Parathyroid adenoma (tissue), 2 donors: ENCODE results near the gene ANKRD30B.

Experiments
- H2AFZ ChIP-seq: fragments of 300-600 bp; sonication (generic); one replicate; pipeline ENCODE4 v1.7.0; 2017; ENCODE audit warnings: antibody characterized with exemption, mild to moderate bottlenecking
- H3K27ac ChIP-seq: fragments of 300-600 bp; sonication (generic); one replicate; pipeline ENCODE4 v1.7.0; 2017
- H3K27me3 ChIP-seq: fragments of 300-600 bp; sonication (generic); one replicate; pipeline ENCODE4 v1.7.0; 2017; ENCODE audit warnings: low read length; ENCODE audit not compliant: control insufficient read depth, insufficient read depth
- H3K36me3 ChIP-seq: fragments of 300-600 bp; sonication (generic); one replicate; pipeline ENCODE4 v1.7.0; 2017; ENCODE audit warnings: low read length; ENCODE audit not compliant: control insufficient read depth, insufficient read depth
- H3K4me1 ChIP-seq: fragments of 300-600 bp; sonication (generic); one replicate; pipeline ENCODE4 v1.7.0; 2017; ENCODE audit warnings: control low read depth
- H3K4me2 ChIP-seq: fragments of 300-600 bp; sonication (generic); one replicate; pipeline ENCODE4 v1.7.0; 2017; ENCODE audit warnings: low read length
- H3K4me3 ChIP-seq: fragments of 300-600 bp; sonication (generic); one replicate; pipeline ENCODE4 v1.7.0; 2017; ENCODE audit warnings: low read depth, low read length
- H3K79me2 ChIP-seq: fragments of 300-600 bp; sonication (generic); one replicate; pipeline ENCODE4 v1.7.0; 2017; ENCODE audit warnings: control low read depth
- H3K9ac ChIP-seq: fragments of 300-600 bp; sonication (generic); one replicate; pipeline ENCODE4 v1.7.0; 2017; ENCODE audit warnings: mild to moderate bottlenecking
- H3K9me3 ChIP-seq: fragments of 300-600 bp; sonication (generic); one replicate; pipeline ENCODE4 v1.7.0; 2017; ENCODE audit warnings: low read length; ENCODE audit not compliant: control insufficient read depth
- TF ChIP-seq, protein P1 (sequence below): fragments of 300-600 bp; sonication (generic); IDR thresholded peaks from one replicate; pipeline ENCODE4 v1.7.0; 2017; ENCODE audit warnings: antibody characterized with exemption, mild to moderate bottlenecking
- donor health status: primary hyperparathyroidism.

ANKRD30B gene

DNA sequence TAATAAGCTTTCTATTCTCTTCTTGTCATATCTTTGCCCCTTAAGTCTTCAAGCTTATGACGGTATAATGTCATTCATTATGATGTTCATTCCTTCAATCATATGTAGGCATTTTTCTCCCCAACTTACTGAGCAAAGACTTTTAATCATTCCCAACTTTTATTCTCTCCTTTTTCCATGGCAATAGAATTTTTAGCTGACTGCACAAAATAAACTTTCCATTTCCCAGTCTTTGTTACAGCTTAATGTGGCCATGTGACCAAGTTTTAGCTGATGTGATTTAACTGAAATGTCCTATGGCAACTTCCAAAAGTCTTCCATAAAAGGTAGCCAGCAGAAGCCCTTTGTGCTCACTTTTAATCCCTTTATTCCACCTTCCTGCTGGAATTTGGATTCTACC, 152.5 kb downstream of the ANKRD30B start:
- Histone ChIP-seq H3K27me3 (no peaks in the 10 kb centered on the region), H2AFZ (no peak overlapping the region), H3K27ac (no peak overlapping the region), H3K4me3 (no peak overlapping the region), H3K9me3 (no peaks in the 10 kb centered on the region), H3K9ac (no peak overlapping the region), H3K4me1 (no peaks in the 10 kb centered on the region), H3K36me3 (no peaks in the 10 kb centered on the region), H3K4me2 (no peak overlapping the region), H3K79me2 (no peaks in the 10 kb centered on the region)
- TF ChIP-seq, protein P1, sequence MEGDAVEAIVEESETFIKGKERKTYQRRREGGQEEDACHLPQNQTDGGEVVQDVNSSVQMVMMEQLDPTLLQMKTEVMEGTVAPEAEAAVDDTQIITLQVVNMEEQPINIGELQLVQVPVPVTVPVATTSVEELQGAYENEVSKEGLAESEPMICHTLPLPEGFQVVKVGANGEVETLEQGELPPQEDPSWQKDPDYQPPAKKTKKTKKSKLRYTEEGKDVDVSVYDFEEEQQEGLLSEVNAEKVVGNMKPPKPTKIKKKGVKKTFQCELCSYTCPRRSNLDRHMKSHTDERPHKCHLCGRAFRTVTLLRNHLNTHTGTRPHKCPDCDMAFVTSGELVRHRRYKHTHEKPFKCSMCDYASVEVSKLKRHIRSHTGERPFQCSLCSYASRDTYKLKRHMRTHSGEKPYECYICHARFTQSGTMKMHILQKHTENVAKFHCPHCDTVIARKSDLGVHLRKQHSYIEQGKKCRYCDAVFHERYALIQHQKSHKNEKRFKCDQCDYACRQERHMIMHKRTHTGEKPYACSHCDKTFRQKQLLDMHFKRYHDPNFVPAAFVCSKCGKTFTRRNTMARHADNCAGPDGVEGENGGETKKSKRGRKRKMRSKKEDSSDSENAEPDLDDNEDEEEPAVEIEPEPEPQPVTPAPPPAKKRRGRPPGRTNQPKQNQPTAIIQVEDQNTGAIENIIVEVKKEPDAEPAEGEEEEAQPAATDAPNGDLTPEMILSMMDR, result no peak
